ENCODE measurements around the gene SLC5A12.
"Not testable (repeated sequence)": the region's sequence is repeated elsewhere in the genome, so short reads cannot be mapped to it uniquely, and the experiment has no call there.

Gene SLC5A12

DNA sequence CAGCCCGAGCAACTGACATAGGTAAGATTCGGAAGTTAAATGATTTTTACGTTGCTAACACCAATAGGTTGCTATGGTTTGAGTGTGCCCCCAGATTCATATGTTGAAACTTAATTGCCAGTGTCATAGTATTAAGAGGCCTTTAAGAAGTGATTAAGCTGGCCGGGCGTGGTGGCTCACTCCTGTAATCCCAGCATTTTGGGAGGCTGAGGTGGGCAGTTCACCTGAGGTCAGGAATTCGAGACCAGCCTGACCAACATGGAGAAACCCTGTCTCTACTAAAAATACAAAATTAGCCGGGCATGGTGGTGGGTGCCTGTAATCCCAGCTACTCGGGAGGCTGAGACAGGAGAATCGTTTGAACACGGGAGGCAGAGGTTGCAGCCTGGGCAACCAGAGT, 78.5 kb downstream of the SLC5A12 start:
- not testable (repeated sequence) for DNase-seq

DNA sequence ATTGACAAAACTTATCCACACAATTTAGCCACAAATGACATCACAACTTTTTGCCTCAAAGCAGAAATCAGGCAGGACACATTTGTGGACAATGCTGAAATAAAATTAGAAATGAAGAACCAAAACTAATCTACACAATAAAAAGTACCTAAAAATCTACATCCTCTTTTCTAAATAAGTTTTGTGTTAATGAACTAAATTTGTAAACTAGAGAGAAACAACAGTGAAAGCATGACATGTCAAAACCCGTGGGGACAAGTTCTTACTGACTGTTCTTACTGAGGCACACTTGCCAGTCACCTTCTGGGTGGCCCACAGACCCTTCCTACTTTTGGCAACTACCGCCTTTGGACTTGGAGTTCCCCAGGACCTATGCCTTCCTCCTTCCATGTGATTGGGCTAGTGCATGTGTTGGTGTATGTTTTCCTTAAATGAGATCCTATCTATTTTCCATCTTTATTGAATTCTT, 89.1 kb downstream of the SLC5A12 start:
- DNase-seq: no peak

DNA sequence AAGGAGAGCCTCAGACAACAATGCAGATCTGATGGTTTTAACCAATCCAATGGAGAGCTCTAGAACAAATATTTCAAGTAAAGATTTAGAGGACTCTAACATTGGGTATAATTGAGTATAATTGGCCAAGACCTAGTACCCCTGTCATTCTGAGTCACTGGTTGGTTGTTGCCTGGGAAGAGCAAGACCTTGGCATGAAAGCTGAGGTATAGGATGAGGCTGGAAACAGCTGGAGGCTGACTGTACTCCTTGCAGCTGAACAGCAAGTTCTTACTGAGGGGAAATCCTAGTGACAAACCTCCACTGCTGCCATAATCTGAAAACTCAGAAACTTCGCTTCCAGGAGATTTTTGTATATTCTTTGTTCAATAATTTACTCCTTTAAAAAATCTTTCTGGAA, 95.5 kb downstream of the SLC5A12 start:
- no peak for DNase-seq

DNA sequence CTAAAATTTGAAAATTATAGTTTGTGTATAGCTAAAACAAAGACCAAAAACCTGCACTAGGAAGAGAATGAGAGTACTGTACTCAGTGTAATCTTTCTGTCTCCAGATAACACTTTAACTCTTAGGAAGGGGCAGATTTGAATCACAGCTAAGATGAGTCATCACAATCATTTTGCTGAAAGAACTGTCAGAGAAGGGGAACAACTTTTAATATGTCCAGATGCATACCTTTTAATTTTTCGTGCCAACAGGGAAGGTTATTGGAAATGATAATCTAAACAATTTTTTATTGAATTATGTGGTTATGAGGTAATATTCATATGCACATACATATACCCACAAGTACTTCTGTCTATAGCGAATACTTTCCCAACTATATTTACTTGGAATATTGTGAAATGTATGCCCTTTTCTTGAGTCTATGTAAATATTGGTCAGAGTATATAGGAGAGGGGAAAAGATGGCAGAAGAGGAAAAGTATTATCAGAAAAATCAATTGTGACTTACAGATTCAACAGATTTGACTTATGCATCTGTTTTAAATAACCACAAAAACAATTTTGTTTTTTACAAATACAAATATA, 98.7 kb downstream of the SLC5A12 start:
- DNase-seq: no peak

DNA sequence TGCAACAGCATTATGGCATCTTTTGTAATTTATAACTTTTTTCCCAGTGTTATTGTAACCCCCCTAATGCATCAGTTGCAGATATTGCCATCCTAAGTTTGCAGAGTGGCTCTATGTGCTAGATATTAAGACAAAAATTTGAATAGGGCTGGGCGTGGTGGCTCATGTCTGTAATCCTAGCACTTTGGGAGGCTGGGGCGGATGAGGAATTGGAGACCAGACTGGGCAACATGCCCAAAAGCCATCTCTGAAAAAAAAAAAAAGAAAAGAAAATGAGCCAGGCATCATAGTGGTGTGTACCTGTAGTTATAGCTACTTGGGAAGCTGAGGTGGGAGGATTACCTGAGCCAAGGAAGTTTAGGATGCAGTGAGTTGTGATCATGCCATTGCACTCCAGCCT, 99.7 kb downstream of the SLC5A12 start:
- DNase-seq: no peak

DNA sequence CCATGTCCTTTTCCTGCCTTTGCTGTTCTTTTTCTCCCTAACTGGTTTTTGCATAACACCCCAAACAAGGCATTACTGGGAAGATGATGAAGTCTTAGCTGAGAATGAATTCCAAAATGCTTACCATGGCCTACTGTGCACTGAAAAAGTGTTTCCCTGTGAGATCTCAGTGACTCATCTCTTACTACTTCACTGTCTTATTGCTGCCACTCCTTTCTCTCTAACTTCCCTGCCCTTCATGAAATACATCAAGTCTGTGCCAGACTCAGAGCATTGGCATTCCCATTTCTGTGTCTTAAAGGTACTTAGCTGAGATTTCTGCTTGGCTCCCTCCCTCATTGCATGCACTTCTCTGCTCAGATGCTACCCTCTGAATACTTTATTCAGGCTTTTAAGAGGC, 100.7 kb downstream of the SLC5A12 start:
- DNase-seq: no peak

DNA sequence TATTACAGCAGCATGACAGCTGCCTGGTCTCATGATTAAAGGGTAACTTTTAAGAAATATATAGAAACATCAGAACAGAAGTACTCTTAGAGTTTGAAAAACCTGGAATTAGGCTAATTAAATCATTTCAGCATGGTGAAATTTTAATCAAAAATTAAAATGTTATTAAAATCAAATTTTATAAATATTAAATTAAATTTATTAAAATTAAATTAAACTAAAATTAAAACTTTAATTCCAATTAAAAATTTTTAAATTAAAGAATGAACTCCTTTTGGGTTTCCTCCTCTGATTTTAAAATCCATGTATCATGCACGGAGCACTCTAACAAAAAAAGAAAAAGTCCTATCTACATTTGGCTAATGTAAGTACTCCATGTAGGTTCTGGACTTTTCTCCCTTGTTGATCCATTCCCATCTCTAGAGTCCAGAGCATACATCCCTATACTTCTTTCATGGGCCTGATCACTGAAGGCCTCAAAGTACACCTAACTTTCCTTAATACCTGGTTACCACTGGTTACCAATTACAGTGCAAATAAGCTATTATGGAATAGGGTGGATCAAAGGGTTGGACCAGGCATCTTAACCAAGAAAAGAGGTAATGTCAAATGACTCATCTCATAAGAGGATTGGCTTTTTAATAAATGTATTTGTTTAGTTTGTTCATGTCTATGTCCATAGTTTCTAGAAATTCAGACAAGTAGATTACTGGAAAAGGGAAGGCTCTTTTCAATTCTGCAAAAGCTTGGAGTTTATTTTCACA, 101.4 kb downstream of the SLC5A12 start:
- DNase-seq: no peak

DNA sequence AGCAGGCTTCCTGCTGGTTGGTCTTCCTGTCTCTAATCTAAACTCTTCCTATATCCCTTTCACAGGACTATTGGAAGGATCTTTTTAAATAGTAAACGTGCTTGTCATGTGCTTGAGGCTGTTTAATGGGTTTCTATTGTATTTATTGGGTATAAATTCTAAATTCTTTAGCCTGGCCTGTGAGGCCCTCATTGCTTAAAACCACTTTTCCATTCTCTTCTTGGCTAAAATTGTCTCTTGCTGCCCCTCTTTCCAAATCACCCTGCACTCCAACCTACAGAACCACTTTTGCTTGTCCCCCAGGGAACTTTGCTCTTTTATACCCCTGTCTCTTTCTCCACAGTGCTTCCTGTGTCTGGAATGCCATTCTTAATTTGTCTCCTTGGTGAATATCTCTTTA, 103.4 kb downstream of the SLC5A12 start:
- DNase-seq: no peak

Data from activated CD4-positive, alpha-beta T cell treated with anti-CD3 and anti-CD28 coated beads, Interleukin-10, Interleukin-2, amounts not matched to agents 100 ng/mL and 50 ng/mL, durations not matched to agents 16 hours and 8 hours (primary cell).